ELR (cell line): Measurements from ENCODE around the gene MRAS.
"Not testable (repeated sequence)": the region's sequence is repeated elsewhere in the genome, so short reads cannot be mapped to it uniquely, and the experiment has no call there.

Experiments
- DNase-seq: peaks from one replicate; pipeline ENCODE4 v3.0.0-alpha.2; 2015; ENCODE audit warnings: low read depth

The MRAS gene

DNA sequence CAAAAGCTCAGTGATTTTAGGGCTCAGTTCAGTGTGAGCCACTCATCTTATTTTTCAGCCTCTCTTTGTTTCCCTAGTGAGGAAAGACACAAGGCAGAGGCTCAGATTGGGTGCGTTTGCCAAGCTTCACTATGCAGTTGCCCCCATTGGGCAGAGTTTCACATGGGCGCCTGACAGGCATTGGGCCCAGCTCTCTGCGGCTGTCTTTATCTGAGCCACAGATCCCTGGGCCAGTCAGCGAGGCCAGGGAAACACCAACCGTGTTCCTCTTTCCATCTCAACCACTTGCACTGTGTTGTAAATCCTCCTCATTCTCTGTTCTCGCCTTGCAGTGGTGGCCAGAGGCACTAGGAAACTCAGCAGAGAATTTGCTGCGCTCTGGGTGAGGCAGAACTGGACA lies 96.9 kb downstream of the MRAS start:
- DNase-seq, result no peak

- DNase-seq, result no peak
Measured at GRCh38 chr3:138445654-138446053, 97.3 kb downstream of the MRAS start.

DNA sequence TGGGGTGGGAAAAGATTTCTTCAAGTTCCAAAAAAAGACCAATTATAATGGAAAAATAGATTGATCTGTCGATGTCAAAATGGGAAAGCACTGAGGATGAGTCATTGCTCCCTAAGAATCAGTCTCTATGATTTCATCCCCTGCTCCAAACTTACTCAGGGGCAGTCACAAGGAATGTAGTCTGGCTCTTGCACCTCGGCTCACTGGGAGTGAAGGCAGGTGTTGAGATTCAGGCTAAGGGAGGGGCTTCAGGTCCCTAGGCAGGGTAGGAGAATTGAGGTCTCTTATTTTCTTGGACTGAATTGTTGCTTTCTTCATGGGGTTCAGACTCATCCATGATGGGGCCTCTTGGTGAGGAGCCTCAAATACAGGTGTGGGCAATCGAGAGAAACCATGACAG lies 100.3 kb downstream of the MRAS start:
- peak; percentile 30 for DNase-seq

DNA sequence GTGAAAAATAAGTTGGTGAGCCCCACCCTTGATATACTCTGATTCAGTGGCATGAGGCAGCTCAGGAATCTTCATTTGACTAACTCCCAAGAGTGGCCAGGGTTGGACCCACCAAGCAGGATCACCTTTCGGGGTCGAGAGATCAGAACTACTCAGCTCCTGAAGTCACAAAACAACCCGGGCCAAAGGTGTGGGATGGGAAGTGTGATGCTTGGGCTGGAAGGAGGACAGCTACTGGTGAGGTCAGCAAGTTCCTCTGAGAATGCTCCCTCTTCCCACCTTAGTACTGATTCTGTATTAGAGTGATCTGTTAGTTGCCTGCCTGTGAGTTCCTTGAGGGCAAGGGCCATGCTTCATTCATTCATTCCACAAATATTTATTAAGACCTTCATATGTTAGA lies 101.1 kb downstream of the MRAS start:
- DNase-seq, result no peak

DNA sequence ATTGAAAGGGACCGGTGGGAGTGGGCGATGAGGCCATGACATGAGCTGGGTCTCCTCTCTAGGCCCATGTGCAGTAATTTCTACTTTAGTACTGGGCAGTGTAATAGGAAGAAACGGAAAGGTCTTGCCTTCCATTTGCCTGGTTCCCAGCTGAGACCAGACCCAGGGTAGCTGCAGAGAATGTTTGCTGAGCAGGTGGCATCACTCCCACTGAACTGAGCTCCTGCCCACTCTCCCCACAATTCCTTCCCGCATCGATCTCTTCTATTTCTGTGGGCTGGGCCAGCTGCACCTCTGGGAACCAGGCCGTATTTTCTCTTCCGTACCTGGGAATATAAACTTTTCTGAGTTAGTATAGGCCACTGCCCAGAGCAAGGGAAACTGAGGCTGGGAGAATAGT lies 101.8 kb downstream of the MRAS start:
- DNase-seq, result no peak

GRCh38 chr3:138450704-138451424 lies 102.5 kb downstream of the MRAS start:
- no peak for DNase-seq

DNA sequence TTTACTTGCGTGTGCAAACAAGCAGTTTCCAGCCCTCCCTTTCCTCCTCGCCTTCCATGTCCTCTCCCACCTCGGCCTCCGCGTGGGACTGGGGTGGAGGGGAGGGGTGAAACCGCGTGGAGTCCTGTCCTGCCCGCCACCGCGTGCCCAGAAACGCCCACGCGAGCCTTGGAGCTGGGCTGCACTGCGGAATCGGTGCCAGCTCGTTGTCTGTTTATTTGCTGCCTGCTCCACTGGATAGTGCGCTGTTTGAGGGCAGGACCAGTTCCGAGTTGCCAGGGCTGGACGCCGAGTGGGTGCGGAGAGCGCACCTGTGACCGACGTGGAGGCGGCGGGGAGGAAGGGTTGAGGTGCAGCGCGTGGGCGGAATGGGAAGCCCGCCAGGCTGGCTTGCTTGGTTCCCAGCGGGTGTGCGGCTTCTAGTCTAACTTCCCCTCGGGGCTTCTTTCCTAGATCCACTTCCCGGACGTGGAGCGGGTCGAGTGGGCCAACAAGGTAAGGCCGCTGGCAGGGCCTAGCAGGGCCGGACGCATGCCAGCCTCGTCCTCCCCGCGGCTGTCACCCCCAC lies 103.3 kb downstream of the MRAS start:
- no peak for DNase-seq

- DNase-seq, result no peak
Measured at GRCh38 chr3:138452436-138452835, 104.1 kb downstream of the MRAS start.

GRCh38 chr3:138453940-138454339 lies 105.6 kb downstream of the MRAS start:
- DNase-seq, result not testable (repeated sequence)
